ENCODE data around the gene DIPK2A.

The DIPK2A gene

GRCh38 chr3:143971359-143972154 is at the start of gene DIPK2A:
Gene DIPK2A, plus strand, starts transcription at chr3:143971823. Its CDS starts 510 bp downstream, at chr3:143972333.
- DNase-seq, result peak; percentile 98

- no peak for DNase-seq
Observed at GRCh38 chr3:143924522-143925285, 46.9 kb upstream of the DIPK2A start.

- DNase-seq, result no peak
Observed at GRCh38 chr3:143928056-143928455, 43.6 kb upstream of the DIPK2A start.

- no peak for DNase-seq
Observed at GRCh38 chr3:143928541-143929255, 42.9 kb upstream of the DIPK2A start.

GRCh38 chr3:143934791-143935190 is 36.8 kb upstream of the DIPK2A start:
- DNase-seq, result no peak

GRCh38 chr3:143935678-143936077 is 35.9 kb upstream of the DIPK2A start:
- DNase-seq, result no peak

GRCh38 chr3:143950810-143951209 is 20.8 kb upstream of the DIPK2A start:
- DNase-seq, result no peak

- DNase-seq, result no peak
Observed at GRCh38 chr3:143951351-143951971, 20.2 kb upstream of the DIPK2A start.

- DNase-seq, result no peak
Observed at GRCh38 chr3:143952569-143953072, 19.0 kb upstream of the DIPK2A start.

- no peak for DNase-seq
Observed at GRCh38 chr3:143955113-143955512, 16.5 kb upstream of the DIPK2A start.

- no peak for DNase-seq
Observed at GRCh38 chr3:143956838-143957237, 14.8 kb upstream of the DIPK2A start.

- DNase-seq, result no peak
Observed at GRCh38 chr3:143957453-143957852, 14.2 kb upstream of the DIPK2A start.

- DNase-seq, result no peak
Observed at GRCh38 chr3:143958966-143959365, 12.7 kb upstream of the DIPK2A start.

- DNase-seq, result no peak
Observed at GRCh38 chr3:143961342-143961741, 10.3 kb upstream of the DIPK2A start.

GRCh38 chr3:143963946-143964345 is 7.7 kb upstream of the DIPK2A start:
- DNase-seq, result no peak

- peak; percentile 81 for DNase-seq
Observed at GRCh38 chr3:143970773-143971358, 757 bp upstream of the DIPK2A start.

- DNase-seq, result no peak
Observed at GRCh38 chr3:143972155-143972504, 507 bp downstream of the DIPK2A start.

GRCh38 chr3:143972505-143973258 is 1.1 kb downstream of the DIPK2A start:
- peak; percentile 82 for DNase-seq

GRCh38 chr3:143973259-143974021 is 1.8 kb downstream of the DIPK2A start:
- DNase-seq, result no peak

- DNase-seq, result no peak
Observed at GRCh38 chr3:143974271-143975238, 2.9 kb downstream of the DIPK2A start.
